Stimulated activated naive CD4-positive, alpha-beta T cell (primary cell): Measurements from ENCODE around the gene TICRR.

ENCODE experiments used
- DNase-seq, 6 experiments: peaks; one replicate each; lab custom pipeline; 2025; lab: John Stamatoyannopoulos, UW

Gene TICRR

DNA sequence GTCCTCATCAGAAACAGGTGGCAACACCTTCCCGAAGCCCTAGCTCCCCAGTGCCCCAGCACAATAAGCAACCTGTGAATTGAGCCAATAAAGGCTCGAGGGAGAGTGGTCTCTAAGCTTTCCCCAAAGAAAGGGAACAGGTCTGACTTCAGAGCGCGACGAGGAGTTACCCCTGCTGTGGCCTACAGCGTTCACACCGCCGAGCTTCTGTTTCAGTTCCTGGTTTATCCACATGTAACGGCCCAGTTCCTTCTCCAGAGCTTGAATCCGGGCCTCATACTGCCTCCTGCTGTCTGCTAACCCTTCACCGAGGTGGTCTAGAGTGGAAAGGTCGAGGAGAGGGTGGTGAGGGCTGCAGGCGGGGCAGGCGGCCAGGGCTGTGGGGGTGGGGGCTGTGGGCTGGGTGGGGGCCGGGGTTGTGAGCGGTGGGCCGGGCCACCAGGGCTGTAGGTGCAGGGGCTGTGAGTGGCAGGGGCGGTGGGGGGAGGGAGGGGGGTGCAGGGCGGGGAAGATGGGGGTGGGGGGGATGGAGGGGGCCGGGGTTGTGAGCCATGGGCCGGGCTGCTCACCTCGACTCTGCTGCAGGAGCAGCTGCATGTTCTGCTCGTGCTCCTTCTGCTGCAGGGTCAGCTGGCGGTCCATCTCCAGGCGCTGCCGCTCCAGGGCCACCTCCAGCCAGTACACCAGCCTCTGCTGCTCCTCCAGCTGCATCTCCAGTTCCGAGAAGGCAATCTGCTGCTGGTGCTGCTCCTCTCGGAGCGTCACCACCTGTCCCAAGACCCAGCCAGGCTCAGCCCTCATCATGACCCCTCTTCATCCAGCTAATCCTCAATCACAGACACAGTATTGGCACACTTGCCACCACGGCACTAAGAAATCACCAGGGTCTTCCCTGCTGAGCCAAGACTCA, 53.8 kb downstream of the TICRR start:
- no peak for DNase-seq

DNA sequence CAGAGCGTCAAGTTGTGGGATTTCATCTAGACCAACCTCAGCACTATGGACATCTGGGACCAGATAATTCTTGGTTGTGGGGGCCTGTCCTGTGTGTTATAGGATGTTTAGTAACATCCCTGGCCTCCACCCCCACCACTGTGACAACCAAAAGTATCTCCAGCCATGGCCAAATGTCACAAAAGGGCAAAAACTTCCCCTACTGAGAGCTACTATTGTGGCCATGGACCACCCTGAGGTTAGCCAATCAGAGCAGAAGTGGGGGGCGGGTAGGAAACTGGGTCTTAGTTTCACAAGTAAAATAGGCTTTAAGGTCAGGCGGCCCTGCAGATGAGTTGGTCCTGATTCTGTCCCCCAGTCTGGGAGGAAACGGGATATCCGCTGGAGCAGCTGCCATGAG, 54.6 kb downstream of the TICRR start:
- DNase-seq = no peak

DNA sequence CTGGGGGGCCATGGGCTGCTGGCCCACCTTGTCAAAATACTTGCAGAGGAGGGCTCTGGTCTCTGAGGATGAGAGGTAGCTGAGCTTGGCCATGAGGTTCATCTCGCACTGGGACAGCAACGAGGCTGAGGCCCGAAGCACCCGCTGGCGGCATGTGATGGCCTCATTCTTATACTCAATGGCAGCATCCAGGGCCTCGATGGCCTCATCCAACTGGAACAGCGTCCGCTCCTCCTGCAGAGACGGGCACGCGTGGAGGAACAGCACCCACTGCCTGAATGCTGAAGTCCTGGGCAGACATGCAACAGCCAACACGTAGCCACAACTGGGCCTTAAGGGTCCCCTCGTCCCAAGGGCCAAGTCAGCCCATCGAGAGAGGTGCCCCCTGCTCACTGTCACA, 55.0 kb downstream of the TICRR start:
- DNase-seq = no peak

DNA sequence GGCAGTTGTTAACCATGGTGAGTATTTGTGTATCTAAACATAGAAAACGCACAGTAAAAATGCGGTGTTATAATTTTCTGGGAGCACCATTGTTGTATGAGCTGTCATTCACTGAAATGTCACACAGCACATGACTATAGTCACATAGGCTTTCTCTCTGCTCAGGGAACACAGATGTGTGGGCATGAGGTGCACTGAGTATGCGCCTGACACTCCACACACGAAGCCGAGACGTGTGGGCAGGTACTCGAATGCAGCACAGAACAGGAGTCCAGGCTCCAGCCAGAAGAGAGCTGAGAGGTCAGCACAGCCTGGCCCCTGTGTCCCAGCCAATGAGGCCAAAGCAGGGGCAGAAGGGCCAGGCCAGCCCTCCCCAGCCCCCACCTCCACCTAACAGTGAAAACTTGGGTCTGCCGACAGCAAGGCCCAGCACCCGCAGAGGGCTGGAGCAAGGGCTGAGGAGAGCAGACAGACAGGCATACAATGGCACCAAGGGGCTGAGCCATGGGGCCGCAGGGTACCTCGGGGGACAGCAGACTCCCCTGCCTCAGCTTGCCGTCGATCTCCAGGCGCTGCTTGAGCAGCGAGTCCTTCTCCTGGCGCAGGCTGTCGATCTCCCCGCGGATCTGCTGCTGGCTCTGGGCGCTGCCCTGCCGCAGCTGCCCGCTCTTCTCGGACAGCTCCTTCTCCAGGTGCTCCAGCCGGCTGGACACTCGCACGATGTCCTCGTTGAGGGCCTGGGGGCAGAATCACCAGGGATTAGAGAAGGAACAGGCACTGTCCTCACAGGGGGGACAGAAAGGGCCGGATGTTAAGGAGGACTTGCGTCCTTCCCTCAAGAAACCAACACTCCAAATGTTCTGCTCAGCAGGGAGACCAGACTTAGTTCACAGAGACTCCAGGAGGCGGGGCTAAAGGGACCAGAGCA, 56.0 kb downstream of the TICRR start:
- no peak for DNase-seq

DNA sequence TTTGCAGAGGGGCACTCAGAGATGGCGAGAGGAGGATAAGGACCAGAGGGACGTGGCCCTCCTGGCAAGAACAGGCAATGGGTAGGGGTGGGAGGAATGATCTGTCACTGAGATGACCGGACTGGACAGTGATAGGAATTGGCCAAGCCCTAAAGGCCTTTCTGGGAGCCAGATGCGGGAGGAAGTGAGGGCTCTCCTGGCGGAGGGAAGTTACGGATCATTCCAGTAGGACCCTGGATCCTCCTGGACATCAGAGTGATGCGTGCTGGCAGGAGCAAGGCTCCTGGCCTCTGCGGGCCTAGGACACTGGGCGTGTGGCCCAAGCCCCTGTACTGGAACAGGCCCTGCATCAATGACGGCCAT, 56.6 kb downstream of the TICRR start:
- DNase-seq = no peak

DNA sequence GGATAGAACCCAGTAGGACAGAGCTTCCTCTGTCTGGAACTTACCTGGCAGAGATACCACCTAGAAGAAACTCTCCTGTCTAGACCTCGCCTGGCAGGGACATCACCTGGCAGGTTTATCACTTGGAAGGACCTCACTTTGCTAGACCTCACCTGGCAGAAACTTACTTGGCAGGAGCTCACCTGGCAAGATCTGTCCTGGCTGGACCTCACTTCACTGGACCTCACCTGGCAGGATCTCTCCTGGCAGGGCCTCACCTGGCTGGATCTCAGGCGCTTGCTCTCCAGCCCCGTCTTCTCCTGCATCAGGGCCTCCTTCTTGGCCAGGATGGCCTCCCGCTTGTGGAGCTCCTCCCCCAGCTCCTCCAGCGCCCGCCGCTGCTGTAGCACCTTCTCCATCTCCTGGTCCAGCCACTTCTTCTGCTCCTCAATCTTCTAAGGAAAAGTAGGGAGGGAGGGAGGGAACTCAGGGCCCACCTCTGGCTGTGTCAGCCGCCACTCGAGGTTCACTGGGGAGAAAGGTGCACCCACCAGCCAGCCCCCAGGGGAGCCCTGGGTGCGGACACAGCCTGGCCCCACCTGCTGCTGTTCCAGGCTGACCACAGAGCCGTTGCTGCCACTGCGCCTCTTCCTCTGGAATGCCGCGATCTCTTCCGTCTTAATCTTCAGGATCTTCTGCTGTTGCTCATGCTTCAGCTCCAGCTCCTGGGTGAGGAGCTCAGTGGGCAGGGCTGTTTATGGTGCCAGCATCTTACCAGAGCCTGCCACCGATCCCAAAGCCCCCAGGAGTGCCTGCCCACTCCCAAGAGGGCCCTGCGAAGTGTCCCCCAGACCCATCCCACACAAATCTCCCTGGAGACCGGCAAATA, 57.5 kb downstream of the TICRR start:
- DNase-seq = no peak

DNA sequence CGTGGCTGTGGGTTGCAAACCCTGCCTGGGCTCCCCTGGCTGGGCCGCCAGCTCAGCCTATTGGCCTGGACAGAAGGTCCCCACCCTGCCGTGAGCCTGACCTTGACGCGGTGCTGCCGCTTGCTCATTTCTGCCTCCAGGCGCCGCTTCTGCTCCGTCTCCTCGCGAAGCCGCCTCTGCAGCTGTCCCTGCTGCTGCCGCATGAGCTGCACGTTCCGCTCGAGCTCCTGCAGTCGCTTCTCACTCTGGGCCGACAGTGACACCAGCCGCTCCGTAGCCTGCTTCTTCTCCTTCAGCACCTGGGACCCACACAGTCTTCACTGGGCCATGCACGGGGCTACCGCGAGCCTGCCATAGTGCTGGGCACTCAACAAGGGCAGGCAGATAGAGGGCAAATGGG, 58.3 kb downstream of the TICRR start:
- DNase-seq = no peak

DNA sequence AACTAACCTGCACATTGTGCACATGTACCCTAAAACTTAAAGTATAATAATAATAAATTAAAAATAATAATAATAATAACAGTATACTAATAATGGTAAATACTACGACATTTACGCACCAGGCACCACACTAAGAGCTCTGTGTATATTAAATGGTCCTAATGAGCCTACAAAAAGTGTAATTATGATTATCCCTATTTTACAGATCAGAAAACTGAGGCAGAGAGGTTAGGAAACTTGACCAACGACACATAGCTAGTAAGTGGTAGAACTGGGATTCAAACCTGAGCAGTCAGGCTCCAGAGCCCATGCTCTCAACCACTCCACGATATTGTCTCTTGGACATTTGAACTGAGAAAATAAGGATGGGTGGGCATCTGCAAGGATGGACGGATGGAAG, 65.0 kb downstream of the TICRR start:
- DNase-seq = no peak

DNA sequence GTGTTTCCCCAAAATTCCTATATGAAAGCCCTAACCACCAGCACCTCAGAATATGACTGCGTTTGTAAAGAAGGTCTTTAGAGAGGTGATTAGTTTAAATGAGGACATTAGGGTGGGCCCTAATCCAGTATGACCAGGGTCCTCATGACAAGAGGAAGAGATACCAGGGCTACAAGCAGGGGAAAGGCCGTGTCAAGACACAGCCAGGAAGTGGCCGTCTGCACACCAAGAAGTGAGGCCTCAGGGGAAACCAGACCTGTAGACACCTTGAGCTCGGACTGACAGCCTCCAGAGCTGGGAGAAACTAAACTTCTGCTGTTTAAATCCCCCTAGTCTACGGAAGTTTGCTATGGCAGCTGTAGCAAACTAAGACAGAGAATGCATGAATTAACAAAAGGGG, 65.8 kb downstream of the TICRR start:
- no peak for DNase-seq

DNA sequence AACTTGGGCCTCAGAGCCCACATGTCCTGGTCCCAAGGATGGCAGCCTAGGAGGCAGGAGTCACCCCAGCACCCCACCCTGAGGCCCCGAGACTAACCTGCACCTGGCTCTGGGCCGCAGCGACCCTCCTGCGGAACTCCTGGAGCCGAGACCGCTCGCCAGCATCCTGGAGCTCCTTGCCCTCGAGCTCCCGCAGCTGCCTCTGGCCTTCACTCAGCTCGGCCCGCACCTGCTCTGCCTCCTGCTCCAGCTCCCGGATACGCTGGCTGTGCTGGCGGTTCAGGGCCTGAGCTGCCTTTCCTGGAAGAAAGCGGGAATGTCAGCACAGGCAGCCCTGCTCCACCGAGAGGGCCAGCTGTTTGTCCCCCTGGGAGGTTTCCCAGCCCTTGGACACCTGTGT, 66.8 kb downstream of the TICRR start:
- no peak for DNase-seq

DNA sequence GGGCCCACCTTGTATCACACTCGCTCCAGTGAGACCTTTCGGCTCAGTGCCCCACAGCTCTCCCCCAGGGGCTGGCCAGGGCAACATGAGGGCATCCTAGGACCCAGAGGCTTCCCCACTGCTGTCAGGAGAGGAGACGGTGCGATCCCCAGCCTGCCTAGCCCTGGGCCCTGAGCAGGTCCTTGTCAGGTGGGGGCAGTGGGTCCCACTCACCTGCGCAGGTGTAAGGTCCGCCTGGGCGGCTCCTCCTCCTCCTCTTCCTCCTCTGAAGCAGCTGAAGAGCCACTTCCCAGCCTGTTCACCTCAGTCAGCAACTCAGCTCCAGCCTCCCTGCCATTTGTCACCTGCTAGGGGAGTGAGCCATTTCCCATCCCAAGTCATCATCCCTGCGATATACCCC, 70.4 kb downstream of the TICRR start:
- DNase-seq = no peak

DNA sequence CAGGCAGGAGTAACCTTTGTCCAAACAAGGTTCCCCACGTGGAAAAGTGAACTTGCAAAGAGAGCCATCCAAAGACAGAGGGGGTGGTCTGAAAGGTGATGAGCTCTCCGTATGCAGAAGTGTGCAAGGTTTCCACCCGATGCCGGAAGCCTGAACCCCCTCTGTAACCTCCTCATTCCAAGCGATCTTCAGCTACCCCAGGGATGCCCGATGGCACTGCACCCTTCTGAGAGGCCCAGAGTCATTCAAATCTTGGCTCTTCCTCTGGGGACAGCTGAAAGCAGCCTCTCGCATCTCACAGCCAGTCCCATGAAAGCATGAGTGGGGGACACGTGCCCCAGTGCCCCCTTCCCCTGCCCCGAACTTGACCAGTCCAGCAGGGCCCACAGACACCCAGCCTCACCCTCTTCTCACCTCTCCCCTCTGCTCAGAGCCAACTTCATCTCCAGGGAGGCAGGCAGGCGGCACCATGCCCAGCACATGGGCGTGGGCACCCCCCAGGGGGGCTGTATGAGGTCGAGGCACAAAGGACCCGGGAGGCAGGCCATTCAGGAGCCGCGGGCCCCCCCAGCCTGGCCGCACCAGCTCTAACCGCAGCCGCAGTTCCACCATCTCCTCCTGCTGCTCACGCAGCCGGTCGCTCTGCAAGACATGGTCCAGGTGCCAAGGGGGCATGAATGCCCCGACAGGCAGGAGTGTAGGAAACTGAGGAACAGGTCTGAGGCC, 71.3 kb downstream of the TICRR start:
- DNase-seq = no peak

DNA sequence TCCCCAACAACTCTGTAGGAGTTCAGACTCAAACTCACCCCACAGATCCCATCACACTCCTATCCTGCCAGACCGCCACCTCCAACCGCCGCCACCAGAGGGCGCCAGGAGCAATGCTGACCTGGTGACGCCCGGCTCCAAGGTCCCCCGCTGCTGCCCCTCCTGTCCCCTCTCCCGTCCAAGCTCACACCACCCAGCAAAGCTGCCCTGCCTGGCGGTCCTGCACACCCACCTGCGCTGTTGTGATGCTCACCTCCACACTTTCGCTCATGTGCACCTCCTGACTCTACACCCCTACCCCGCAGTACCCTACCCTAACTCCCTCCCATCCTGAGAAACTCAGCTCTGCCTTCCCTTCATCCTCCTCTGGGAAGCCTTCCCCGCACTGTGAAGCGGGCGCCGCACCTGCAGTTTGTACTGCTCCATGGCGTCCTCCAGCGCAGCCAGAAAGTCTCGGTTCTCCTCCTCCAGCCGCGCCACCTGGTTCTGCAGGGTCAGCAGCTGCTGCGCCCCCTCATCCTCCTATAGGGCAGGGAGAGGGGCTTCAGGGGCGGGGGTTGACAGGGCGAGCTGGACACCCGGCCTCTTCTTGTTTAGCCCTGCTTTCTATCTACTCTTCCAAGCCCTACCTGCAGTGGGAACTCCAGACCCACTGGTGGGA, 72.1 kb downstream of the TICRR start:
- peak in 5 of 6 experiments; percentile 6 to 30 (median 17) for DNase-seq

DNA sequence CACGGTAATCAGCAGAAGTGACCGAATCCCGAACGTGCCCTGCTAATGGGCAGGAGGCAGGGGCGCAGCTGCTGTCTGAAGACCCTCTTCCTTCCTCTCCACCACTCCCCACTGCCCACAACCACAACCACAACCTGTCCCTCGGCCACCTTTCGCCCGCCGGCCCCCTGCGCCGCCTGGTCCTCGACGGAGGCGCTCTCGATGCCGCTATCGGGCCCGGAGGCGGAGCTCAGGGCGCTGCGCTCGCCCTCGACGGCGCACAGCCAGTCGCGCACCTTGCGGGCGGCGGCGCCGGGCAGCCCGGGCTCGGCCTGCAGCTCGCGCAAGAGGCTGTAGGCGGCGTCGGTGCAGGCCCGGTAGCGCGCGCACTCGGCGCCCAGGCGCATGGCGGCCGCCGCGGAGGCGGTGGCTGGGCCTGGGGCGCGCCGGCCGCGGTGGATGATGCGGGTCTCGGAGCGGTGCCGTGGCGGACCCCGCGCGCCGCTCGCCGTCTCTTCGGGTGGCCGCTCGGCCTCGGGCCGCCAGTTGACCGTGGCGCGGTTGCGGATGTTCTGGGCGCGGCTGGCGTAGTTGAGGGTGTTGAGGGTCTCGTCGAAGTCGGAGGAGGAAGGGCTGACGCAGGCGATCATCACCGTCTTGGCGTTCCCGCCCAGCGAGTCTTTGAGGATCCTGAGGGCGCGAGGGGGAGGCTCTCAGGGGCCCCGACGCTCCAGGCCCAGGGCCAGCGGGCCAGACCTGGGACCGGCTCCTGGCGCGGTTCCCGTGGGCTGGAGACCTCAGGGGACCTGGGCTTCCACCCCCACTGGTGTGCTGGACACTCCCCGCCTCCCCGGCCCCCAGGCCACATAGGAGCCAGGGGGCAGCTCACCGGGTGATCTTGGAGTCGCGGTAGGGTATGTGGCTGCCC, 73.1 kb downstream of the TICRR start:
- no peak for DNase-seq

DNA sequence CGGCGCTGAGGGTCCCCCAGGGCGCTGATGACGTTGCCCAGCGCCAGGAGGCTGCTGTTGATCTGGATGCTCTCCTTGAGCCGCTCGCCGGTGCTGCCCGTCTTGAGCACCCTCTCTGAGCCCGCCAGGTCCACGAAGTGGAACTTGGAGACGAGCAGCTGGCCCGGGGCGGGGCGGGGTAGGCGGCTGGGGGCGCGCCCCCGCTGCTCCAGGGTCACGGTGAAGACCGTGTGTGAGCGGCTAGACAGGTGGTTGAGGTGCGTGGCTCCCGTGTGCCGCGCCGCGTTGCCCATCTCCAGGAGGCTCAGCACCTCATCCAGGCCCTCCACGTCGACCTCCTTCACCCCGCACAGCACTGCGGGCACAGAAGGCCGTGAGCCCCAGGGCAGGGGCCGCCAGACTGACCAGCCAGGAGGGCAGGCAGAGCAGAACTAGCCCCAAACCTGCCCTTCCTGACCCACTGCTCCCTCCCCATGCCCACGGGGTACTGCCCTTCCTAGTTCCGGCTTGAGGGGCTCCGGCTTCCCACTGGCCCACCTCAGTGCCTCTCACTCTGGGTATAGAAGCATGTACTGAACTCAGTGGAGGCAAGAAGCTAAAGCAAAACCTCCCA, 73.8 kb downstream of the TICRR start:
- DNase-seq = no peak

DNA sequence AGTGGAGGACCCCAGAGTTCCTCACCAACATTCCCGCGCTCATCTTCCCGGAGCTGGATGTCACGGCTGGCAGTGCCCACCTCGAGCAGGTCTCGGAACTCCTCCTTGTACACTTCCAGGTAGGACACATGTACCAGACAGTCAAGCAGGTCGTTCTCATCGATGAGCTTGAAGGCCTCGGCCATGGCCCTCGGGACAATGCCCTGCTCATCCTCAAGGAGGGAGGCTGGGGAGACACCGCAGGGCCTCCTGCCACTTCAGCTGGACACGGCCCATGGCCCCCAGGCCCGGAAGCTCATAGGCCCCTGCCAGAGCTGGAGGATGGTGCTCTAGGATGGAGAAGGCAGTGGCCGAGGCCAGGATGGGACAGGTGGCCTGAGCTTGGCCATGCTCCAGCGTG, 74.4 kb downstream of the TICRR start:
- DNase-seq = no peak

DNA sequence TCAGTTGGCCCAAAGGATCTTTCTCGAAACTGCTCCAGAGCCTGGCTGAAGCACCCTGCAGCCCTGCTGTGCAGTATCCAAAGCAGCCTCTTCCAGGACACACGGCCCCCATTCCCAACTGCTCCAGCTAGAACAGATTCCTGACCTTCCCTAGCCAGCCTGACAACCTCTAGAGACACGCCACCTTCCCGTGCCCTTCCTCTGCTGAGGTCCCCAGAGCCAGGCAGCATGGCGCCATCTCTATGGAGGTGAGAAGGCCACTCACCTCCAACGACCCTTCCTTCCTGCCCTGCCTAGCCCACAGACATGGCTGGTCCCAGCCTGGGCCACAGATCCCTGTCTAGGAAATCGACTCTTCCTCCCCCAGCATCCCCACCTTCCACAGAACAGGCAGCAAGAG, 76.9 kb downstream of the TICRR start:
- DNase-seq = no peak

DNA sequence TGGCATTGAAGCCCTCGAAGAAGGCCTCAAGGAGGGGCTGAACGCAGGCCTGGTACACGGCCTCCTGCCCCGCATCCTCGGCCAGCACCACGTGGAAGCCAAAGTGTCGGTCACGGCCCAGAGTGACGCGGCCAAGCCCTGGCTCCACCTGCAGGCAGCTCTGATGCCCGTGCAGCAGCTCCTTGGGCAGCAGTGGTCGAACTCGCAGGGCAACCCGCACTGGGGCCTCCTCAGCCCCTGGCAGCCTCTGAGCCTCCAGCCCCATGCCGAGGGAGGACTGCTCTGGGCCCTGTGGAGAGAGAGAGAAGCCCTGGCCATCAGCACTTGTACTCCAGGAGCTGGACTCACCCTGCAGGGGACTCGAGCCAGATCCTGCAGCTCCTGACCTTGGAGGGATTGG, 77.4 kb downstream of the TICRR start:
- DNase-seq = no peak

DNA sequence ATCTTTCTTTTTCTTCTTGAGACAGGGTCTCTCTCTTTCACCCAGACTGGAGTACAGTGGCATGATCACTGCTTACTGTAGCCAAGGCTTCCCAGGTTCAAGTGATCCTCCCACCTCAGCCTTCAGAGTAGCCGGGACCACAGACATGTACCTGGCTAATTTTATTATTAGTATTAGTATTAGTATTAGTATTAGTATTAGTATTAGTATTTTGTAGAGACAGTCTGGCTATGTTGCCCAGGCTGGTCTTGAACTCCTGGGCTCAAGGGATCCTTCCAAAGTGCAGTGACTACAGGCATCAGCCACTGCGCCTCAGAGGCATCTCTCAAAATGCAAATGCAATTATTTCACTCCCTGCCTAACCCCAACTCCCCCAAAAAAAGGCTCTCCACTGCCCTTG, 78.3 kb downstream of the TICRR start:
- no peak for DNase-seq
